Loucy (cell line): Measurements from ENCODE around the gene MACIR.

Source experiments
- CTCF ChIP-seq: fragments of 200-600 bp; sonication (generic); conservative IDR thresholded peaks from 2 replicates; pipeline ENCODE4 v1.5.1; 2014; ENCODE audit warnings: mild to moderate bottlenecking, antibody characterized with exemption, low read length
- EZH2phosphoT487 ChIP-seq: fragments of 200-600 bp; IDR thresholded peaks from 2 replicates; pipeline ENCODE4 v1.6.1; 2018; ENCODE audit warnings: antibody characterized with exemption, mild to moderate bottlenecking, moderate library complexity, borderline replicate concordance

DNA sequence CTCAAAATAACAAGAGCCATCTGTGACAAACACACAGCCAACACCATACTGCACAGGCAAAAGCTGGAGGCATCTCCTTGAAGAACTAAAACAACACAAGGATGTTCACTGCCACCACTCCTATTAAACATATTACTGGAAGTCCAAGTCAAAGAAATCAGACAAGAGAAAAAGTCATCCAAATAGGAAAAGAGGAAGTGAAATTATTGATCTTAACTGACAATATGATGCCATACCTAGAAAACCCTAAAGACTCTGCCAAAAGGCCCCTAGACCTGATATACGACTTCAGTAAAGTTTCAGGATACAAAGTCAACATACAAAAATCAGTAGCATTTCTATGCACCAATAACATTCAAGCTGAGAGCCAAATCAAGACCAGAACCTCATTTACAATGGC lies 30.0 kb upstream of the MACIR start:
- TF ChIP-seq CTCF (no peak), EZH2phosphoT487 (no peak)
